ENCODE data around the gene NTRK1.

GRCh38 chr1:156811168-156811567, 49.5 kb upstream of the NTRK1 start:
- TF ChIP-seq POLR2AphosphoS5 (IDR thresholded peaks at IDR 0.05; ENCODE audit: low read depth, low read length) (no peak), CEBPB (IDR thresholded peaks at IDR 0.05; ENCODE audit: borderline replicate concordance, low read depth, low read length) (no peak), CTCF (CRISPR knock-in tag; IDR thresholded peaks at IDR 0.05) (no peak), RCOR2 (CRISPR knock-in tag; IDR thresholded peaks at IDR 0.05) (no peak)

All from HepG2 (cell line).